ENCODE results near the gene DYNC1I1.

The DYNC1I1 gene

GRCh38 chr7:96114190-96114589, 341.8 kb downstream of the DYNC1I1 start:
- Histone ChIP-seq H3K27ac (no peak overlapping the region), H3K4me3 (no peak overlapping the region)

GRCh38 chr7:96116173-96116572, 343.8 kb downstream of the DYNC1I1 start:
- H3K27ac ChIP-seq: no peak overlapping the region
- no peak overlapping the region for H3K4me3 ChIP-seq

DNA sequence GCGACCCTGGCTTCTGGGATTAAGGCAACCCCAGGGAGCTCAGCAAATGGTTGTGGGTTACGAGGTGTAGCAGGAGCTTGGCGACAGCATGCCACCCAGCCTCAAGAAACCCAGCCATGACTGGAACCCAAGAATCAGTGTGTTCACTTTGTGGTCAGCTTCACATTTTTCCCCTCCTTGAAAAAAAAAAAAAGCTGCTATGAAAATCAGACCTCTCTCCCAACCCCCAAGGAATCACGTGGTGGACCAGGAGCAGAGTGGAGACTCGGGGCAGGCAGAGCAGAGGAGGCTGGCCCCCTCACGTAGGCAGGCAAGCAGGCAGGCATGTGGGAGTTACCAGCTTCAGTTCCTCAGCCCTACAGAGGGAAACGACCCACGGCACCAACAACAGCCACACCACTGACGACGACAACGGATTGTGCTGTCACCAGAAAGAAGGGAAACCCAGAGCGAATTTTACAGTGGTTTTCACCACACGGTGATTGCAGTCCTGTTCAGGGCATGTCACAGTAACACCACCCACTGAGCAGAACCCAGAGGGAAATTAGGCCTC, 346.2 kb downstream of the DYNC1I1 start:
- no peak overlapping the region for H3K4me3 ChIP-seq
- H3K27ac ChIP-seq: no peak overlapping the region

DNA sequence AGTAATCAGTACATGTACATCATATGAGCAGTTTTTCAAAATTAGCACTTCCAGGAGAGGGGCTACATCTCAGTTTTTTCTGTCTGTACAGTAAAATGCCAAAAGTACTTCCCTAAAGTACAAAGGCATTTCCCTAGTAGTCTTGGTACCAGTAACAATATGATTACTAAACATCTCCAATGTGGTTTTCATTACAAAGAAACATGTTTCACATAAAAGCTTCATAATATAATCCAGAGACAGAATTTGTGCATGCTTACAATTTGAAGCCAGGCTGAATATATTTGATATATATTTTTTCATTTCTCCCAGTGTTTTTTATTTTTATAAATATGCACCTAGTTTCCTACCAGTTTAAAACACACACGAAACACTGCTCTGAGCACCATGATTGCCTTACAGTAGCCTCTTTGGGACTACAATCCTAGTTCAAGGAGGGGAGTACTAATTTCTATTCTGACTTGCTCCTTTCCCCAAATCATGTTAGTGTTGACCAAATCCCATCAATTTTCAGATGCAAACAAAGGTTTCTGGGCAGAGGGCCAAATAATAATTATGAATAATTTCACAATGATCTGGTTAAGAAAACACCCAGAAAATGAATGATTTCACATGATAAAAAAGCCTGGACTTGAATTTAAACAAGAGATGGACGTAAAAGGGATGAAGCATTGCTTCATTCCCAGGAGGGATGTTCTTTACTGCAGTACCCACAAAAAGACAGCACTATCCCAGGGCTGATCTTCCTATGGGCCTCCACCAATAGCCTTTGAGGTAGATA, 348.3 kb downstream of the DYNC1I1 start:
- no peak overlapping the region for H3K4me3 ChIP-seq

GRCh38 chr7:96121752-96122151, 349.4 kb downstream of the DYNC1I1 start:
- Histone ChIP-seq H3K27ac (no peak overlapping the region), H3K4me3 (no peak overlapping the region)

More for the DNA sequence above, 348.3 kb downstream of the DYNC1I1 start:
- H3K27ac ChIP-seq: no peak overlapping the region

GRCh38 chr7:96122746-96123145, 350.4 kb downstream of the DYNC1I1 start:
- Histone ChIP-seq H3K4me3 (no peak overlapping the region), H3K27ac (no peak overlapping the region)

GRCh38 chr7:96126382-96126781, 354.0 kb downstream of the DYNC1I1 start:
- H3K4me3 ChIP-seq: no peak overlapping the region
- H3K27ac ChIP-seq: no peak overlapping the region

- Histone ChIP-seq H3K27ac (no peak overlapping the region), H3K4me3 (no peak overlapping the region)
Measured at GRCh38 chr7:96127746-96128145, 355.4 kb downstream of the DYNC1I1 start.

DNA sequence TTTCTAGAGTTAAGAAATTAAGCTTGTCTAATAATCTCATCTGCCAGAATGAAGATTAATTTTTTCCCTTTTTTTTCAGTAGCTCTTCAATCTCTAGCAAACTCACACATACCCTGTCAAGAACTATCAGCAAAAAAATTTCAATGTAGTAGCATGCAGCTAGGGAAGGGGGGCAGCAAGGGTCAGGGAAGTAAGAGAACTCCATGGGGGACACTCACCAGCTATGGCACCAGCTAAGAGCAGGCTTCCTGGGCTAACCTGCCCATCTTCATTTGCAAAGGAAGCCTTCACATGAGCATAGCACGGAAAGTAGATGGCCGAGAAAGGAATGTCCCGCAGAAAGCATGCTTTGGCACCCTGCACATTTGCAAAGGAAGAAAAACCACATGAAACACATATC, 359.2 kb downstream of the DYNC1I1 start:
- H3K4me3 ChIP-seq: no peak overlapping the region
- no peak overlapping the region for H3K27ac ChIP-seq

DNA sequence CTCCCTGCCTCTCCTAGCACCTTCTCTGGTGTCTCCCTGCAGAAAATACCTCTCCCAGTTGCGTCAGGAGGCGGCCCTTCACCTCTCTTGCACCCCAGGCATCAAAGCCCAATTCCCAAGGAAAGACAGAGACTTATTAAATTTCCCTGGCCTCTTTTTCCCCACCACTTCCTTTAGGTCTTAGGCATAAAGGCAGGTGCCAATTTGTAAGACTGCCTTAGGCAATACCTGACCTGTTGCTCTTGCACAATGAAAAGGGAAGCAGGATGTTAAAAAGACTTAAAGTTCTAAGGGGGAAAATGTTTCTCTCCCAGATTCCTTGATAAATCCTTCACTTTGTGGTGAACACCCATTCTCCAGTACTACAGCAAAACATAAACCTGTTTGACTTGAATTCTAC, 362.9 kb downstream of the DYNC1I1 start:
- no peak overlapping the region for H3K27ac ChIP-seq

GRCh38 chr7:96136600-96137239, 364.4 kb downstream of the DYNC1I1 start:
- no peak overlapping the region for H3K27ac ChIP-seq
- H3K4me3 ChIP-seq: no peak overlapping the region

More for the DNA sequence above, 362.9 kb downstream of the DYNC1I1 start:
- no peak overlapping the region for H3K4me3 ChIP-seq

GRCh38 chr7:96143495-96144259, 371.3 kb downstream of the DYNC1I1 start:
- Histone ChIP-seq H3K4me3 (no peak overlapping the region), H3K27ac (no peak overlapping the region)

DNA sequence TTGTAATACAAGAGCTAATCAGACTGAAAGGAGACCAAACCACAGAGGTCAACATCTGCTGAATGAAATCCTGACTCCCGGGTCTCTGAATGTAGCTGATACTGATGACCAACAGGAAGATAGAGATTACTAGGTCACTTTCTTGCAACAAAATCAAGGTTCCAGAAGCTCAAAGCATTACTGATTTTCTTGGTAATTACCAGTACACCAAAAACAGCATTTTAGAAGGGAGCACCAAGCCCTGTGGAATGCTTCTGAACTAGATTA, 371.8 kb downstream of the DYNC1I1 start:
- Histone ChIP-seq H3K4me3 (no peak overlapping the region), H3K27ac (no peak overlapping the region)

Data from skin epidermis (tissue), 12 donors.